DOHH2 (cell line): ENCODE results near the gene ARL6IP4.

Experiments used
- H3F3A ChIP-seq: fragments of 200-600 bp; sonication (generic), shearing (Covaris generic); 2 replicates; pipeline ENCODE4 v1.6.0; 2016; ENCODE audit warnings: antibody characterized with exemption, mild to moderate bottlenecking; ENCODE audit not compliant: control insufficient read depth, insufficient read depth
- H3K27ac ChIP-seq: fragments of 200-600 bp; sonication (generic); 2 replicates; pipeline ENCODE4 v1.5.1; 2014; ENCODE audit warnings: low read depth, mild to moderate bottlenecking, low read length, moderate library complexity
- H3K27me3 ChIP-seq: fragments of 200-600 bp; sonication (generic); 2 replicates; pipeline ENCODE4 v1.6.1; 2014; ENCODE audit warnings: mild to moderate bottlenecking, low read length, mixed read lengths; ENCODE audit not compliant: control insufficient read depth
- H3K36me3 ChIP-seq: fragments of 200-600 bp; sonication (generic); 2 replicates; pipeline ENCODE4 v1.6.1; 2014; ENCODE audit warnings: mild to moderate bottlenecking, low read length, moderate library complexity, mixed read lengths; ENCODE audit not compliant: control insufficient read depth
- H3K4me1 ChIP-seq: fragments of 200-600 bp; sonication (generic); 2 replicates; pipeline ENCODE4 v1.6.1; 2014; ENCODE audit warnings: mild to moderate bottlenecking, low read length, mixed read lengths; ENCODE audit not compliant: control insufficient read depth
- H3K4me2 ChIP-seq: fragments of 200-600 bp; sonication (generic); 2 replicates; pipeline ENCODE4 v1.6.0; 2014; ENCODE audit warnings: mild to moderate bottlenecking, low read length, moderate library complexity
- H3K4me3 ChIP-seq: fragments of 200-600 bp; sonication (generic); 2 replicates; pipeline ENCODE4 v1.5.1; 2014; ENCODE audit warnings: mild to moderate bottlenecking, low read length, mixed read lengths
- H3K79me2 ChIP-seq: fragments of 200-600 bp; sonication (generic); 2 replicates; pipeline ENCODE4 v1.6.1; 2014; ENCODE audit warnings: mild to moderate bottlenecking, low read length, mixed read lengths; ENCODE audit not compliant: control insufficient read depth
- H3K9me2 ChIP-seq: fragments of 200-600 bp; sonication (generic); replicated peaks from 2 replicates; pipeline ENCODE4 v1.6.1; 2014; ENCODE audit warnings: mild to moderate bottlenecking, low read length, mixed read lengths; ENCODE audit not compliant: control insufficient read depth
- H3K9me3 ChIP-seq: fragments of 200-600 bp; sonication (generic); 2 replicates; pipeline ENCODE4 v1.6.1; 2014; ENCODE audit warnings: antibody characterized with exemption, low read length, mixed read lengths; ENCODE audit not compliant: control insufficient read depth, insufficient read depth
- H4K20me1 ChIP-seq: fragments of 200-600 bp; sonication (generic); 2 replicates; pipeline ENCODE4 v1.6.0; 2014; ENCODE audit warnings: low read depth, mild to moderate bottlenecking, antibody characterized with exemption, low read length, moderate library complexity; ENCODE audit not compliant: control insufficient read depth, insufficient read depth
- CTCF ChIP-seq: fragments of 200-600 bp; sonication (generic); IDR thresholded peaks from one replicate; pipeline ENCODE4 v1.5.1; 2014; ENCODE audit warnings: antibody characterized with exemption, mild to moderate bottlenecking, low read depth, low read length; ENCODE audit not compliant: poor library complexity, severe bottlenecking
- EZH2phosphoT487 ChIP-seq: fragments of 200-600 bp; sonication (generic); IDR thresholded peaks from 2 replicates; pipeline ENCODE4 v1.6.1; 2017; ENCODE audit warnings: borderline replicate concordance, mild to moderate bottlenecking, antibody characterized with exemption, low read length, moderate library complexity, mixed read lengths

ARL6IP4 gene

GRCh38 chr12:122980183-122981035 lies at the start of gene ARL6IP4:
Gene ARL6IP4, plus strand, starts transcription at chr12:122980681. Its CDS starts 459 bp downstream, at chr12:122981140.
- Histone ChIP-seq H3F3A (peaks cover 7% of the 10 kb centered on the region; the same call in 1 of the 2 replicates), H3K4me3 (peak within 1 kb of the TSS; percentile 94), H3K4me1 (peaks cover 51% of the 10 kb centered on the region), H3K9me2 (no peaks in the 10 kb centered on the region), H3K27me3 (no peaks in the 10 kb centered on the region), H3K79me2 (peaks cover 75% of the 10 kb centered on the region), H3K4me2 (peak within 1 kb of the TSS; percentile 83), H3K9me3 (no peaks in the 10 kb centered on the region), H3K27ac (peak within 1 kb of the TSS; percentile 72), H4K20me1 (peaks cover 9% of the 10 kb centered on the region; the same call in 1 of the 2 replicates), H3K36me3 (peaks cover 63% of the 10 kb centered on the region)
- no peak for TF ChIP-seq CTCF

GRCh38 chr12:122932207-122932606 lies 48.3 kb upstream of the ARL6IP4 start:
- TF ChIP-seq CTCF = no peak
- TF ChIP-seq EZH2phosphoT487 = no peak
- Histone ChIP-seq H3K4me2 (peak overlapping the region; percentile 55), H3K79me2 (no peaks in the 10 kb centered on the region), H3K36me3 (no peaks in the 10 kb centered on the region), H3K9me3 (0 out of 2 replicates have a peak, but pooled peaks cover 3% of the 10 kb centered on the region), H3K4me1 (peaks cover 73% of the 10 kb centered on the region), H4K20me1 (no peaks in the 10 kb centered on the region), H3K27ac (peak overlapping the region; percentile 94), H3K27me3 (no peaks in the 10 kb centered on the region), H3F3A (peaks cover 22% of the 10 kb centered on the region), H3K4me3 (peak overlapping the region; percentile 54), H3K9me2 (no peaks in the 10 kb centered on the region)

GRCh38 chr12:122934722-122935121 lies 45.8 kb upstream of the ARL6IP4 start:
- H3K27ac ChIP-seq = peak overlapping the region; percentile 94
- H3K4me2 ChIP-seq = peak overlapping the region; percentile 68

More at GRCh38 chr12:122934722-122935121, 45.8 kb upstream of the ARL6IP4 start:
- no peaks in the 10 kb centered on the region for H3K36me3 ChIP-seq
- H4K20me1 ChIP-seq = no peaks in the 10 kb centered on the region
- TF ChIP-seq CTCF (no peak), EZH2phosphoT487 (no peak)
- H3F3A ChIP-seq = peaks cover 22% of the 10 kb centered on the region
- H3K9me3 ChIP-seq = 0 out of 2 replicates have a peak, but pooled peaks cover 3% of the 10 kb centered on the region
- H3K27me3 ChIP-seq = no peaks in the 10 kb centered on the region
- no peaks in the 10 kb centered on the region for H3K79me2 ChIP-seq
- peaks cover 71% of the 10 kb centered on the region for H3K4me1 ChIP-seq
- H3K9me2 ChIP-seq = no peaks in the 10 kb centered on the region
- peak overlapping the region; percentile 59; the same call in 1 of the 2 replicates for H3K4me3 ChIP-seq
